HEK293 (cell line): Measurements from ENCODE around the gene PAPSS2.

Source experiments
- CTCF ChIA-PET: fragments of 350-600 bp; formaldehyde crosslinking; extraction: SDS; loops from one replicate; lab custom pipeline; 2021; ENCODE audit warnings: antibody characterized with exemption; lab: Yijun Ruan, JAX
- POLR2A ChIA-PET: fragments of 300-600 bp; formaldehyde crosslinking; extraction: SDS; loops from one replicate; lab custom pipeline; 2020; ENCODE audit warnings: antibody characterized with exemption, inconsistent platforms; lab: Yijun Ruan, JAX
- H3K27ac ChIP-seq: fragments of 200-500 bp; sonication (Bioruptor generic); 2 replicates; pipeline ENCODE4 v1.5.1; 2014; ENCODE audit warnings: low read depth, low read length, control low read depth, inconsistent platforms; ENCODE audit errors: extremely low read depth
- H3K36me3 ChIP-seq, 2 experiments: fragments of 200-500 bp in 1 of 2; sonication (Bioruptor generic) in 1 of 2; 1 replicate in 1 of 2; 2 replicates in 1 of 2; pipeline ENCODE4 v1.5.1; 2014 to 2017; ENCODE audit warnings: inconsistent platforms in 2 of 2, low read length in 2 of 2; ENCODE audit not compliant: control insufficient read depth in 2 of 2, insufficient read depth in 1 of 2
- H3K4me1 ChIP-seq: fragments of 200-500 bp; sonication (Bioruptor generic); 2 replicates; pipeline ENCODE4 v1.5.1; 2014; ENCODE audit warnings: mild to moderate bottlenecking, low read length, inconsistent platforms; ENCODE audit not compliant: control insufficient read depth, insufficient read depth
- H3K4me3 ChIP-seq: 2 replicates; pipeline ENCODE4 v1.5.1; 2011; ENCODE audit warnings: low read depth, mild to moderate bottlenecking, control low read depth, low read length, moderate library complexity
- H3K9me3 ChIP-seq: fragments of 200-500 bp; sonication (Bioruptor generic); 2 replicates; pipeline ENCODE4 v1.5.1; 2014; ENCODE audit warnings: low read depth, low read length, inconsistent platforms; ENCODE audit not compliant: control insufficient read depth, insufficient read depth
- GLI2 ChIP-seq: fragments of 450-650 bp; formaldehyde crosslinking; IDR thresholded peaks from 2 replicates; pipeline ENCODE4; 2017; ENCODE audit warnings: missing biosample characterization, missing genetic modification characterization, low read depth, borderline replicate concordance
- GLI4 ChIP-seq: fragments of 450-650 bp; formaldehyde crosslinking; IDR thresholded peaks from 2 replicates; pipeline ENCODE4 v1.5.1; 2016; ENCODE audit warnings: missing biosample characterization, missing genetic modification characterization
- HOXA7 ChIP-seq: sonication (generic); formaldehyde crosslinking; IDR thresholded peaks from 2 replicates; pipeline ENCODE4 v1.8.1; 2022; ENCODE audit warnings: missing genetic modification reagents, borderline replicate concordance
- KLF1 ChIP-seq: fragments of 450-650 bp; formaldehyde crosslinking; IDR thresholded peaks from 2 replicates; pipeline ENCODE4 v1.5.1; 2016; ENCODE audit warnings: missing biosample characterization, missing genetic modification characterization
- KLF10 ChIP-seq: fragments of 450-650 bp; IDR thresholded peaks from 2 replicates; pipeline ENCODE4 v1.5.1; 2018; ENCODE audit warnings: missing biosample characterization, mild to moderate bottlenecking, missing genetic modification characterization
- MYNN ChIP-seq: fragments of 450-650 bp; formaldehyde crosslinking; IDR thresholded peaks from 2 replicates; pipeline ENCODE4 v1.5.1; 2016; ENCODE audit warnings: missing biosample characterization, missing genetic modification characterization, borderline replicate concordance
- MZF1 ChIP-seq: fragments of 450-650 bp; formaldehyde crosslinking; IDR thresholded peaks from 2 replicates; pipeline ENCODE4 v1.5.1; 2017; ENCODE audit warnings: missing biosample characterization, missing genetic modification characterization, borderline replicate concordance
- REST ChIP-seq: fragments of 450-650 bp; formaldehyde crosslinking; IDR thresholded peaks from 2 replicates; pipeline ENCODE4 v1.5.1; 2016; ENCODE audit warnings: missing biosample characterization, missing genetic modification characterization
- SP2 ChIP-seq: fragments of 450-650 bp; formaldehyde crosslinking; IDR thresholded peaks from 2 replicates; pipeline ENCODE4 v1.5.1; 2016; ENCODE audit warnings: missing biosample characterization, missing genetic modification characterization
- ZBTB17 ChIP-seq: fragments of 450-650 bp; formaldehyde crosslinking; IDR thresholded peaks from 2 replicates; pipeline ENCODE4 v1.5.1; 2016; ENCODE audit warnings: missing biosample characterization, missing genetic modification characterization
- ZFHX2 ChIP-seq: fragments of 450-650 bp; formaldehyde crosslinking; conservative IDR thresholded peaks from 2 replicates; pipeline ENCODE4 v1.5.1; 2016; ENCODE audit warnings: missing biosample characterization, missing genetic modification characterization
- ZFP3 ChIP-seq: fragments of 450-650 bp; formaldehyde crosslinking; IDR thresholded peaks from 2 replicates; pipeline ENCODE4 v1.5.1; 2016; ENCODE audit warnings: low read depth, missing biosample characterization, missing genetic modification characterization
- ZFP69B ChIP-seq: fragments of 450-650 bp; formaldehyde crosslinking; IDR thresholded peaks from 2 replicates; pipeline ENCODE4 v1.5.1; 2016; ENCODE audit warnings: missing biosample characterization, missing genetic modification characterization
- ZNF2 ChIP-seq: fragments of 450-650 bp; formaldehyde crosslinking; IDR thresholded peaks from 2 replicates; pipeline ENCODE4 v1.5.1; 2016; ENCODE audit warnings: missing biosample characterization, missing genetic modification characterization
- ZNF324 ChIP-seq: fragments of 450-650 bp; formaldehyde crosslinking; IDR thresholded peaks from 2 replicates; pipeline ENCODE4 v1.5.1; 2016; ENCODE audit warnings: missing biosample characterization, missing genetic modification characterization
- ZNF335 ChIP-seq: fragments of 450-650 bp; formaldehyde crosslinking; conservative IDR thresholded peaks from 2 replicates; pipeline ENCODE4 v1.5.1; 2016; ENCODE audit warnings: missing biosample characterization, missing genetic modification characterization
- ZNF350 ChIP-seq: fragments of 450-650 bp; formaldehyde crosslinking; IDR thresholded peaks from 2 replicates; pipeline ENCODE4 v1.5.0; 2017; ENCODE audit warnings: missing biosample characterization, mild to moderate bottlenecking, missing genetic modification characterization
- ZNF433 ChIP-seq: fragments of 450-650 bp; formaldehyde crosslinking; IDR thresholded peaks from 2 replicates; pipeline ENCODE4 v1.5.1; 2016; ENCODE audit warnings: missing biosample characterization, missing genetic modification characterization, low read depth
- ZNF48 ChIP-seq: fragments of 450-650 bp; formaldehyde crosslinking; IDR thresholded peaks from 2 replicates; pipeline ENCODE4 v1.5.1; 2016; ENCODE audit warnings: missing biosample characterization, missing genetic modification characterization
- ZNF596 ChIP-seq: fragments of 450-650 bp; IDR thresholded peaks from 2 replicates; pipeline ENCODE4 v1.5.0; 2018; ENCODE audit warnings: missing biosample characterization, mild to moderate bottlenecking, missing genetic modification characterization, moderate library complexity
- ZNF660 ChIP-seq: fragments of 450-650 bp; IDR thresholded peaks from 2 replicates; pipeline ENCODE4 v1.5.1; 2018; ENCODE audit warnings: missing biosample characterization, mild to moderate bottlenecking, missing genetic modification characterization
- ZNF707 ChIP-seq: fragments of 450-650 bp; formaldehyde crosslinking; IDR thresholded peaks from 2 replicates; pipeline ENCODE4 v1.5.1; 2016; ENCODE audit warnings: missing biosample characterization, missing genetic modification characterization
- ZNF830 ChIP-seq: fragments of 450-650 bp; IDR thresholded peaks from 2 replicates; pipeline ENCODE4 v1.5.0; 2018; ENCODE audit warnings: missing biosample characterization, missing genetic modification characterization, low read depth, mild to moderate bottlenecking, moderate library complexity
- ZSCAN16 ChIP-seq: fragments of 450-650 bp; formaldehyde crosslinking; IDR thresholded peaks from 2 replicates; pipeline ENCODE4 v1.5.1; 2016; ENCODE audit warnings: missing biosample characterization, missing genetic modification characterization
- TF ChIP-seq, protein P1 (sequence below): fragments of 450-650 bp; formaldehyde crosslinking; IDR thresholded peaks from 2 replicates; pipeline ENCODE4 v1.5.1; 2017; ENCODE audit warnings: missing biosample characterization, missing genetic modification characterization
- TF ChIP-seq, protein P2 (sequence below): fragments of 450-650 bp; formaldehyde crosslinking; IDR thresholded peaks from 2 replicates; pipeline ENCODE4 v1.5.1; 2016; ENCODE audit warnings: missing biosample characterization, missing genetic modification characterization
- TF ChIP-seq, protein P3 (sequence below): fragments of 450-650 bp; formaldehyde crosslinking; IDR thresholded peaks from 2 replicates; pipeline ENCODE4 v1.5.1; 2016; ENCODE audit warnings: missing biosample characterization, missing genetic modification characterization

The PAPSS2 gene

DNA sequence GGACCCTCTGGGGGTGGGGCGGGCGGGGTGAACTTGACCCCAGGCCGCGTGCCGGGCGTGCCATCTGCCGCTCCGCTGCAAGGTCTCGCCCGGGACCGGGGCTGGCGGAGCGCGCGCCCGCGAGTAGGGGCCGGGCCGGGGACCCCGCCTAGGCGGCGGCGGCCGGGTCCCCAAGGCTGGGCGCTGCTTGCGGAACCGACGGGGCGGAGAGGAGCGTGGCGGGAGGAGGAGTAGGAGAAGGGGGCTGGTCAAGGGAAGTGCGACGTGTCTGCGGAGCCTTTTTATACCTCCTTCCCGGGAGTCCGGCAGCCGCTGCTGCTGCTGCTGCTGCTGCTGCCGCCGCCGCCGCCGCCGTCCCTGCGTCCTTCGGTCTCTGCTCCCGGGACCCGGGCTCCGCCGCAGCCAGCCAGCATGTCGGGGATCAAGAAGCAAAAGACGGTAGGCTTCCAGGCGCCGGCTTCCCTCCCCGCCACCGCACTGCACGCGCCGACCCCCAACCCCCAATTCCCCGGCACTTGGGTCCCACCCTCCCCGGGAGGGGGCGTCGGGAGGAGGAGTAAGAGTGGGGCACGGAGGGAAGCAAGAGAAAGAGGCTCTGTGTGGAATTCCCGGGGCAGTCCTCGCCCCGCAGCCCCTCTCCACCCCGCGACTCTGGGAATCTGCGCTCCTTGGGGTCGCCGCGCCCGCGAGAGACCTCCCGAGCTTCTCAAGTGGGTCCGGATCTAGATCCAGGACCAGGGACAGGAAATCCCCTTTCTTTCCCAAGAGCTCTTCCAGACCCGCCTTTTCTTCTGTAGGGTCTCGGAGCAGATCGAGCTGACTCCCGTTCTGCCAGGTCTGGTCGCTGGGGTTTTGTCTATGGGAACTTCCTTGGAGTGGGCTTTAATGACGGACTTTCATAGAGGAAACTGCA is at the start of gene PAPSS2:
TSS of gene PAPSS2 (plus strand) at position 308 of the 913 bp plus-strand sequence. CDS start at position 412, 104 bp downstream.
- no peaks in the 10 kb centered on the region for H3K36me3 ChIP-seq
- no peaks in the 10 kb centered on the region for H3K9me3 ChIP-seq
- peak within 1 kb of the TSS; percentile 74 for H3K27ac ChIP-seq
- ChIA-PET POLR2A (interaction anchor here (0.6 to 2.2 kb wide), 4 partner anchors 30 to 349 kb away, joined by 3 to 5 read pairs (median 4); no protein-coding TSS in a partner anchor), CTCF (interaction anchor here (0.5 to 1.4 kb wide), 6 partner anchors 9 to 970 kb away, joined by 3 to 4 read pairs (median 3); no protein-coding TSS in a partner anchor)
- peak within 1 kb of the TSS; percentile 65 for H3K4me3 ChIP-seq
- H3K4me1 ChIP-seq: peaks cover 31% of the 10 kb centered on the region
- peak; percentile 84 for TF ChIP-seq ZBTB17 (tag by site-specific recombination)
- TF ChIP-seq ZNF324 (tag by site-specific recombination): 0 out of 2 replicates have a peak, but pooled peaks have one; percentile 53
- no peak for TF ChIP-seq HOXA7 (CRISPR knock-in tag)
- peak; percentile 48; the same call in 1 of the 2 replicates for TF ChIP-seq ZNF660 (tag by site-specific recombination)
- no peak for TF ChIP-seq ZFP3
- TF ChIP-seq REST (tag by site-specific recombination): peak; percentile 59
- TF ChIP-seq ZNF48: no peak
- 0 out of 2 replicates have a peak, but pooled peaks have one; percentile 28 for TF ChIP-seq GLI4 (tag by site-specific recombination)
- peak; percentile 31; the same call in 1 of the 2 replicates for TF ChIP-seq KLF10 (tag by site-specific recombination)
- TF ChIP-seq ZNF2: 0 out of 2 replicates have a peak, but pooled peaks have one; percentile 11
- peak; percentile 64 for TF ChIP-seq SP2
- no peak for TF ChIP-seq ZNF350 (tag by site-specific recombination)
- TF ChIP-seq ZNF707 (tag by site-specific recombination): no peak
- TF ChIP-seq, protein P1, sequence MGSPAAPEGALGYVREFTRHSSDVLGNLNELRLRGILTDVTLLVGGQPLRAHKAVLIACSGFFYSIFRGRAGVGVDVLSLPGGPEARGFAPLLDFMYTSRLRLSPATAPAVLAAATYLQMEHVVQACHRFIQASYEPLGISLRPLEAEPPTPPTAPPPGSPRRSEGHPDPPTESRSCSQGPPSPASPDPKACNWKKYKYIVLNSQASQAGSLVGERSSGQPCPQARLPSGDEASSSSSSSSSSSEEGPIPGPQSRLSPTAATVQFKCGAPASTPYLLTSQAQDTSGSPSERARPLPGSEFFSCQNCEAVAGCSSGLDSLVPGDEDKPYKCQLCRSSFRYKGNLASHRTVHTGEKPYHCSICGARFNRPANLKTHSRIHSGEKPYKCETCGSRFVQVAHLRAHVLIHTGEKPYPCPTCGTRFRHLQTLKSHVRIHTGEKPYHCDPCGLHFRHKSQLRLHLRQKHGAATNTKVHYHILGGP (tag by site-specific recombination): no peak
- peak; percentile 70; the same call in 1 of the 2 replicates for TF ChIP-seq ZFP69B (tag by site-specific recombination)
- TF ChIP-seq ZNF335: no peak
- TF ChIP-seq, protein P2, sequence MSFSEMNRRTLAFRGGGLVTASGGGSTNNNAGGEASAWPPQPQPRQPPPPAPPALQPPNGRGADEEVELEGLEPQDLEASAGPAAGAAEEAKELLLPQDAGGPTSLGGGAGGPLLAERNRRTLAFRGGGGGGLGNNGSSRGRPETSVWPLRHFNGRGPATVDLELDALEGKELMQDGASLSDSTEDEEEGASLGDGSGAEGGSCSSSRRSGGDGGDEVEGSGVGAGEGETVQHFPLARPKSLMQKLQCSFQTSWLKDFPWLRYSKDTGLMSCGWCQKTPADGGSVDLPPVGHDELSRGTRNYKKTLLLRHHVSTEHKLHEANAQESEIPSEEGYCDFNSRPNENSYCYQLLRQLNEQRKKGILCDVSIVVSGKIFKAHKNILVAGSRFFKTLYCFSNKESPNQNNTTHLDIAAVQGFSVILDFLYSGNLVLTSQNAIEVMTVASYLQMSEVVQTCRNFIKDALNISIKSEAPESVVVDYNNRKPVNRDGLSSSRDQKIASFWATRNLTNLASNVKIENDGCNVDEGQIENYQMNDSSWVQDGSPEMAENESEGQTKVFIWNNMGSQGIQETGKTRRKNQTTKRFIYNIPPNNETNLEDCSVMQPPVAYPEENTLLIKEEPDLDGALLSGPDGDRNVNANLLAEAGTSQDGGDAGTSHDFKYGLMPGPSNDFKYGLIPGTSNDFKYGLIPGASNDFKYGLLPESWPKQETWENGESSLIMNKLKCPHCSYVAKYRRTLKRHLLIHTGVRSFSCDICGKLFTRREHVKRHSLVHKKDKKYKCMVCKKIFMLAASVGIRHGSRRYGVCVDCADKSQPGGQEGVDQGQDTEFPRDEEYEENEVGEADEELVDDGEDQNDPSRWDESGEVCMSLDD: peak; percentile 50; the same call in 1 of the 2 replicates
- TF ChIP-seq ZSCAN16 (tag by site-specific recombination): no peak
- TF ChIP-seq, protein P3, sequence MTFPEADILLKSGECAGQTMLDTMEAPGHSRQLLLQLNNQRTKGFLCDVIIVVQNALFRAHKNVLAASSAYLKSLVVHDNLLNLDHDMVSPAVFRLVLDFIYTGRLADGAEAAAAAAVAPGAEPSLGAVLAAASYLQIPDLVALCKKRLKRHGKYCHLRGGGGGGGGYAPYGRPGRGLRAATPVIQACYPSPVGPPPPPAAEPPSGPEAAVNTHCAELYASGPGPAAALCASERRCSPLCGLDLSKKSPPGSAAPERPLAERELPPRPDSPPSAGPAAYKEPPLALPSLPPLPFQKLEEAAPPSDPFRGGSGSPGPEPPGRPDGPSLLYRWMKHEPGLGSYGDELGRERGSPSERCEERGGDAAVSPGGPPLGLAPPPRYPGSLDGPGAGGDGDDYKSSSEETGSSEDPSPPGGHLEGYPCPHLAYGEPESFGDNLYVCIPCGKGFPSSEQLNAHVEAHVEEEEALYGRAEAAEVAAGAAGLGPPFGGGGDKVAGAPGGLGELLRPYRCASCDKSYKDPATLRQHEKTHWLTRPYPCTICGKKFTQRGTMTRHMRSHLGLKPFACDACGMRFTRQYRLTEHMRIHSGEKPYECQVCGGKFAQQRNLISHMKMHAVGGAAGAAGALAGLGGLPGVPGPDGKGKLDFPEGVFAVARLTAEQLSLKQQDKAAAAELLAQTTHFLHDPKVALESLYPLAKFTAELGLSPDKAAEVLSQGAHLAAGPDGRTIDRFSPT (tag by site-specific recombination): no peak
- no peak for TF ChIP-seq ZNF830 (tag by site-specific recombination)
- TF ChIP-seq ZFHX2 (tag by site-specific recombination): peak; percentile 45; the same call in 1 of the 2 replicates
- no peak for TF ChIP-seq GLI2 (tag by site-specific recombination)
- peak; percentile 54; the same call in 1 of the 2 replicates for TF ChIP-seq MZF1 (tag by site-specific recombination)
- TF ChIP-seq KLF1 (tag by site-specific recombination): 0 out of 2 replicates have a peak, but pooled peaks have one; percentile 4
- no peak; the same call in 1 of the 2 replicates for TF ChIP-seq ZNF596 (tag by site-specific recombination)
- TF ChIP-seq MYNN (tag by site-specific recombination): no peak
- no peak for TF ChIP-seq ZNF433
